ENCODE results near the gene TXN2.

The TXN2 gene

DNA sequence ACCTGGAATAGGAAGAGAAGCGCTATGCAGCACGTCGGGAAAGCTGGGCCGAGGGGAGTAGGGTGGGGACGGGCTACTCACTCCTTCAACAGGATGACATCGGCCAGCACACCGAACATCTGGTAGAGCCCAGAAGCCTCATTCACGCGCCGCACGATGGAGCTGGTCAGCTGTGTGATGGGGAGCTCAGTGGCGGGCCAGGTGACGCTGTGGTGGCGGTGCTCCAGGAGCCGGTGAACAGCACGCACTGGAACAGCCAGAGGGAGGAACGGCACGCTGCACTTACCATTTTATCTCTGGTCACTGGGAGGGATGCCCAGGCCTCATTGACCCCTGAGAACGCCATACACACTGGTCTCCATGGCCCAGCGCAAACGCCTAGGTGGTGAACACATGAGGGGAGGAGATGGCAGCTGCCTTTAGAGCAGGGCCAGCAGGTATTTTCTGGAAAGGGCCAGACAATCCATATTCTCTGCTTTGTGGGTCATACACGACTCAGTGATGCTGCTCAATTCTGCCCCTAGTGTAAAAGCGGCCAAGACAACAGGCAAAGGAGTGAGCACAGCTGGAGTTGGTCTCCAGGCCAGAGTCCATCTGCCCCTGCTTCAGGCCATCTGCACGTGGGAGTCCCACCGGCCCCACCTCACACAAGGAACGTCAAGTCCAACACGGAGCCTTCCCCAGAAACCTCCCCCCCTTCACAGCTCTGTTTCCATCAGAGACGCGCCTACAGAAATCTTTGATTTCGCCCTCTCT lies 16.6 kb upstream of the TXN2 start:
- no peak overlapping the region for H3K4me3 ChIP-seq (replicated peaks; ENCODE audit: insufficient read depth, low read length)
- TF ChIP-seq SPI1 (IDR thresholded peaks at IDR 0.05; ENCODE audit: borderline replicate concordance, low read depth) (no peak), GABPA (IDR thresholded peaks at IDR 0.05; ENCODE audit: low read depth) (no peak), POLR2AphosphoS5 (IDR thresholded peaks at IDR 0.05; ENCODE audit: low read depth) (no peak)
- TF ChIP-seq, protein P1, sequence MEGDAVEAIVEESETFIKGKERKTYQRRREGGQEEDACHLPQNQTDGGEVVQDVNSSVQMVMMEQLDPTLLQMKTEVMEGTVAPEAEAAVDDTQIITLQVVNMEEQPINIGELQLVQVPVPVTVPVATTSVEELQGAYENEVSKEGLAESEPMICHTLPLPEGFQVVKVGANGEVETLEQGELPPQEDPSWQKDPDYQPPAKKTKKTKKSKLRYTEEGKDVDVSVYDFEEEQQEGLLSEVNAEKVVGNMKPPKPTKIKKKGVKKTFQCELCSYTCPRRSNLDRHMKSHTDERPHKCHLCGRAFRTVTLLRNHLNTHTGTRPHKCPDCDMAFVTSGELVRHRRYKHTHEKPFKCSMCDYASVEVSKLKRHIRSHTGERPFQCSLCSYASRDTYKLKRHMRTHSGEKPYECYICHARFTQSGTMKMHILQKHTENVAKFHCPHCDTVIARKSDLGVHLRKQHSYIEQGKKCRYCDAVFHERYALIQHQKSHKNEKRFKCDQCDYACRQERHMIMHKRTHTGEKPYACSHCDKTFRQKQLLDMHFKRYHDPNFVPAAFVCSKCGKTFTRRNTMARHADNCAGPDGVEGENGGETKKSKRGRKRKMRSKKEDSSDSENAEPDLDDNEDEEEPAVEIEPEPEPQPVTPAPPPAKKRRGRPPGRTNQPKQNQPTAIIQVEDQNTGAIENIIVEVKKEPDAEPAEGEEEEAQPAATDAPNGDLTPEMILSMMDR (IDR thresholded peaks at IDR 0.05; ENCODE audit: insufficient read depth, low read length), result no peak
- TF ChIP-seq, protein P2, sequence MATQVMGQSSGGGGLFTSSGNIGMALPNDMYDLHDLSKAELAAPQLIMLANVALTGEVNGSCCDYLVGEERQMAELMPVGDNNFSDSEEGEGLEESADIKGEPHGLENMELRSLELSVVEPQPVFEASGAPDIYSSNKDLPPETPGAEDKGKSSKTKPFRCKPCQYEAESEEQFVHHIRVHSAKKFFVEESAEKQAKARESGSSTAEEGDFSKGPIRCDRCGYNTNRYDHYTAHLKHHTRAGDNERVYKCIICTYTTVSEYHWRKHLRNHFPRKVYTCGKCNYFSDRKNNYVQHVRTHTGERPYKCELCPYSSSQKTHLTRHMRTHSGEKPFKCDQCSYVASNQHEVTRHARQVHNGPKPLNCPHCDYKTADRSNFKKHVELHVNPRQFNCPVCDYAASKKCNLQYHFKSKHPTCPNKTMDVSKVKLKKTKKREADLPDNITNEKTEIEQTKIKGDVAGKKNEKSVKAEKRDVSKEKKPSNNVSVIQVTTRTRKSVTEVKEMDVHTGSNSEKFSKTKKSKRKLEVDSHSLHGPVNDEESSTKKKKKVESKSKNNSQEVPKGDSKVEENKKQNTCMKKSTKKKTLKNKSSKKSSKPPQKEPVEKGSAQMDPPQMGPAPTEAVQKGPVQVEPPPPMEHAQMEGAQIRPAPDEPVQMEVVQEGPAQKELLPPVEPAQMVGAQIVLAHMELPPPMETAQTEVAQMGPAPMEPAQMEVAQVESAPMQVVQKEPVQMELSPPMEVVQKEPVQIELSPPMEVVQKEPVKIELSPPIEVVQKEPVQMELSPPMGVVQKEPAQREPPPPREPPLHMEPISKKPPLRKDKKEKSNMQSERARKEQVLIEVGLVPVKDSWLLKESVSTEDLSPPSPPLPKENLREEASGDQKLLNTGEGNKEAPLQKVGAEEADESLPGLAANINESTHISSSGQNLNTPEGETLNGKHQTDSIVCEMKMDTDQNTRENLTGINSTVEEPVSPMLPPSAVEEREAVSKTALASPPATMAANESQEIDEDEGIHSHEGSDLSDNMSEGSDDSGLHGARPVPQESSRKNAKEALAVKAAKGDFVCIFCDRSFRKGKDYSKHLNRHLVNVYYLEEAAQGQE (IDR thresholded peaks at IDR 0.05; ENCODE audit: insufficient replicate concordance, low read depth), result no peak
- no peak for DNase-seq (ENCODE audit: low read depth in 1 of 2, low spot score in 1 of 2)
- H3K27me3 ChIP-seq (ENCODE audit: insufficient read depth, poor library complexity, severe bottlenecking), result no peaks in the 10 kb centered on the region
- no peak overlapping the region for H3K27ac ChIP-seq (replicated peaks)

DNA sequence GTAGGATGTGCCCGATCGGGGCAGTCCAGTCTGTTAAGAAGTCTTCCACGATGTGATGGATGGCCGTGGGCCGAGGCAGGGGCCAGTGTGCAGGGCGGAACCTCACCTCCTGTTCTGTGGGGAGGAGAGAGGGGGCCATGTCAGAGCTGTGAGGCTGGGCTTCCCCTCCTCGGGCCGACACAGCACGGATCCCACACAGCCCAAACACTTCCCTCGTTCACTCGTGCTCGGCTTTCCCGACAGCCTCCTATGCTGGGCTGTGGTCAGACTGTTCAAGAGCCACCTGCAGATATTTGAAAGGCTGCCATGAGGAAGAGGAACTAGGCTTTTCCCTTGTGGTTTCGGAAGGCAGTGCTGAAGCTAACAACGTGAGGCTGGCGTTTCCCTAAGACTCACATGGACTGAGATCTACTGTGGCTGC lies 12.3 kb upstream of the TXN2 start:
- TF ChIP-seq POLR2AphosphoS5 (IDR thresholded peaks at IDR 0.05; ENCODE audit: low read depth), result peak; percentile 70
- TF ChIP-seq SPI1 (IDR thresholded peaks at IDR 0.05; ENCODE audit: borderline replicate concordance, low read depth), result peak; percentile 92
- no peak for TF ChIP-seq GABPA (IDR thresholded peaks at IDR 0.05; ENCODE audit: low read depth)
- TF ChIP-seq, protein P2 (IDR thresholded peaks at IDR 0.05; ENCODE audit: insufficient replicate concordance, low read depth), result no peak
- TF ChIP-seq, protein P1 (IDR thresholded peaks at IDR 0.05; ENCODE audit: insufficient read depth, low read length), result no peak
- no peak overlapping the region for H3K4me3 ChIP-seq (replicated peaks; ENCODE audit: insufficient read depth, low read length)
- peak; percentile 91 to 94 for DNase-seq (ENCODE audit: low read depth in 1 of 2, low spot score in 1 of 2)
- peak overlapping the region; percentile 77 for H3K27ac ChIP-seq (replicated peaks)
- H3K27me3 ChIP-seq (ENCODE audit: insufficient read depth, poor library complexity, severe bottlenecking), result no peaks in the 10 kb centered on the region

DNA sequence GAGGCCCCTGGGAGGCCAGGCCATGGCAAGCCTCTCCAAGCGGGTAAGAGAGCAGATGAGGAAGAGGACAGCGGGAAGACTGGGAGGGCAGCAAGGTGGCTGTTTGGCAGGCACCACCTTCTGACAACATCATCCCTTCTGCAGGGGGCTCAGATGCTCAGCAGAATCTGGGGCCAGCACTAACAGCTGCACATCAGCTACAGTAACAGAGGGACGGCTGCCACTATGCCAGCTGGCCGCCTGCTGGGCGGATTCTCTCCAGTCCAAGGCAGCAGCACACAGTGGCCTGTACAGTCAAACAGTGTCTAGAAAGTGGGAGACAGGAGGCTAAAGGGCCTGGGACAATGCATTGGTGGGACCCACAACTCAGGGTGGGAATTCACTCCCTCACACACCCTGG lies 10.7 kb upstream of the TXN2 start:
- no peak overlapping the region for H3K27ac ChIP-seq (replicated peaks)
- no peaks in the 10 kb centered on the region for H3K27me3 ChIP-seq (ENCODE audit: insufficient read depth, poor library complexity, severe bottlenecking)
- DNase-seq (ENCODE audit: low read depth in 1 of 2, low spot score in 1 of 2), result no peak

More for the DNA sequence above, 10.7 kb upstream of the TXN2 start:
- no peak overlapping the region for H3K4me3 ChIP-seq (replicated peaks; ENCODE audit: insufficient read depth, low read length)
- TF ChIP-seq, protein P1 (IDR thresholded peaks at IDR 0.05; ENCODE audit: insufficient read depth, low read length), result no peak
- TF ChIP-seq, protein P2 (IDR thresholded peaks at IDR 0.05; ENCODE audit: insufficient replicate concordance, low read depth), result no peak
- TF ChIP-seq SPI1 (IDR thresholded peaks at IDR 0.05; ENCODE audit: borderline replicate concordance, low read depth) (no peak), GABPA (IDR thresholded peaks at IDR 0.05; ENCODE audit: low read depth) (no peak), POLR2AphosphoS5 (IDR thresholded peaks at IDR 0.05; ENCODE audit: low read depth) (no peak)

Data from HL-60 (cell line).